B cell (primary cell): Measurements from ENCODE around the gene CXCL16. TPM values are rescaled to one million over a fixed set of nuclear protein-coding genes. Genes with fewer than 3 reads are reported as not detected.

Source experiments
- ATAC-seq: fragments of 200-7000 bp; cut with Tn5 transposase; one replicate; pipeline ENCODE4 v1.10.0; 2021; ENCODE audit warnings: low read depth, mild to moderate bottlenecking, moderate number of reproducible peaks, moderate library complexity
- CTCF ChIA-PET: fragments of 350-600 bp; sonication (Branson Sonifier 250); formaldehyde crosslinking; loops from one replicate; lab custom pipeline; 2021; ENCODE audit warnings: antibody characterized with exemption, inconsistent platforms; lab: Charles Lee
- POLR2A ChIA-PET: fragments of 350-600 bp; sonication (Branson Sonifier 250); formaldehyde crosslinking; loops from one replicate; lab custom pipeline; 2021; ENCODE audit warnings: antibody characterized with exemption; lab: Charles Lee
- DNase-seq: peaks from one replicate; pipeline ENCODE4 v3.0.0; 2013
- H2AFZ ChIP-seq: 2 replicates; pipeline ENCODE4 v1.6.1; 2012; ENCODE audit warnings: mild to moderate bottlenecking, low read depth, low read length; ENCODE audit not compliant: insufficient read depth, poor library complexity, severe bottlenecking
- H3K27ac ChIP-seq, 2 donors: 1 replicate in 1 of 2; 2 replicates in 1 of 2; pipeline ENCODE4 v1.5.1; 2012 to 2013; ENCODE audit warnings: low read length in 2 of 2, mild to moderate bottlenecking in 2 of 2, moderate library complexity in 1 of 2
- H3K27me3 ChIP-seq, 4 experiments: fragments of 200-600 bp in 1 of 4; sonication (generic) in 1 of 4; replicated peaks in 1 of 4; 1 replicate in 2 of 4; 2 replicates in 2 of 4; pipeline versions ENCODE4 v1.6.1 to v1.7.0; 2013 to 2016; ENCODE audit warnings: low read length in 3 of 4, mild to moderate bottlenecking in 2 of 4, mixed read lengths in 1 of 4, moderate library complexity in 1 of 4; ENCODE audit not compliant: insufficient read depth in 4 of 4, control insufficient read depth in 3 of 4; ENCODE audit errors: control extremely low read depth in 1 of 4
- H3K36me3 ChIP-seq, 2 experiments: replicated peaks in 1 of 2; 1 replicate in 1 of 2; 2 replicates in 1 of 2; pipeline versions ENCODE4 v1.6.1 to v1.7.1; 2013; ENCODE audit warnings: low read length in 1 of 2; ENCODE audit not compliant: insufficient read depth in 2 of 2, control insufficient read depth in 1 of 2; ENCODE audit errors: control extremely low read depth in 1 of 2, extremely low read depth in 1 of 2
- H3K4me1 ChIP-seq, 2 donors: fragments of 200-600 bp in 1 of 2; sonication (generic) in 1 of 2; 1 replicate in 1 of 2; 2 replicates in 1 of 2; pipeline versions ENCODE4 v1.5.1 to v1.6.1; 2013 to 2017; ENCODE audit warnings: low read length in 2 of 2; ENCODE audit not compliant: control insufficient read depth in 2 of 2, insufficient read depth in 2 of 2
- H3K4me2 ChIP-seq: replicated peaks from 2 replicates; pipeline ENCODE3; 2012; ENCODE audit warnings: mild to moderate bottlenecking, low read depth, low read length; ENCODE audit not compliant: poor library complexity, severe bottlenecking
- H3K4me3 ChIP-seq, 5 experiments: fragments of 200-600 bp in 1 of 5; sonication (generic) in 1 of 5; 1 replicate in 3 of 5; 2 replicates in 2 of 5; pipeline versions ENCODE4 v1.5.1 to v1.7.0; 2011 to 2016; ENCODE audit warnings: low read length in 4 of 5, mild to moderate bottlenecking in 4 of 5, low read depth in 2 of 5, control low read depth in 1 of 5, moderate library complexity in 1 of 5; ENCODE audit not compliant: insufficient read depth in 1 of 5; ENCODE audit errors: control extremely low read depth in 1 of 5, extremely low read depth in 1 of 5
- H3K79me2 ChIP-seq: fragments of 200-600 bp; sonication (generic); one replicate; pipeline ENCODE4 v1.6.0; 2016; ENCODE audit warnings: low read length; ENCODE audit not compliant: control insufficient read depth, insufficient read depth
- H3K9ac ChIP-seq: fragments of 200-600 bp; sonication (generic); 2 replicates; pipeline ENCODE4 v1.6.1; 2017; ENCODE audit warnings: mild to moderate bottlenecking, low read length, moderate library complexity
- H3K9me3 ChIP-seq, 3 donors: one replicate each; pipeline versions ENCODE4 v1.6.1 to v1.7.1; 2013; ENCODE audit warnings: low read length in 2 of 3; ENCODE audit not compliant: control insufficient read depth in 2 of 3, insufficient read depth in 1 of 3; ENCODE audit errors: control extremely low read depth in 1 of 3
- H4K20me1 ChIP-seq: 2 replicates; pipeline ENCODE4 v1.6.0; 2012; ENCODE audit warnings: mild to moderate bottlenecking, low read length; ENCODE audit not compliant: insufficient read depth, control insufficient read depth, poor library complexity, severe bottlenecking
- H3K27ac Mint-ChIP-seq: one replicate; pipeline ENCODE4 v1.8.0; 2021; ENCODE audit warnings: mixed read lengths
- H3K27me3 Mint-ChIP-seq: one replicate; pipeline ENCODE4 v1.8.0; 2021; ENCODE audit warnings: mixed read lengths
- H3K4me1 Mint-ChIP-seq: one replicate; pipeline ENCODE4 v1.8.0; 2021; ENCODE audit warnings: mixed read lengths
- H3K4me3 Mint-ChIP-seq: one replicate; pipeline ENCODE4 v1.8.0; 2021; ENCODE audit warnings: mixed read lengths
- H3K9me3 Mint-ChIP-seq: one replicate; pipeline ENCODE4 v1.8.0; 2022; ENCODE audit warnings: mixed read lengths; ENCODE audit not compliant: insufficient read depth
- EZH2 ChIP-seq: IDR thresholded peaks from 2 replicates; pipeline ENCODE4 v1.6.1; 2012; ENCODE audit warnings: borderline replicate concordance, low read depth, mild to moderate bottlenecking, moderate library complexity, low read length; ENCODE audit not compliant: insufficient read depth, poor library complexity, severe bottlenecking
- WGBS: methylation state at CpG from one replicate; pipeline ENCODE4 v1.1.5; 2013; ENCODE audit warnings: missing lambda C conversion rate; ENCODE audit not compliant: insufficient coverage; 5-methylcytosine and 5-hydroxymethylcytosine counted together
- intact Hi-C: fragments of 100-400 bp; cut with micrococcal nuclease; formaldehyde crosslinking; loops from one replicate; pipeline ENCODE4 v1.10.0; 2022
- polyA plus RNA-seq: library from polyadenylated mRNA; depleted of rRNA; stranded (reverse); fragments of >200 nt; gene quantifications from 2 replicates; pipeline ENCODE4 v1.2.3, GENCODE V29; 2012
- total RNA-seq, 2 donors: library from RNA; stranded (reverse); fragments of 120-200 nt in 1 of 2; gene quantifications; 1 replicate in 1 of 2; 2 replicates in 1 of 2; pipeline versions ENCODE4 v1.2.3 to v1.2.4, GENCODE V29; 2013 to 2022
- TF ChIP-seq, protein P1 (sequence below): fragments of 200-600 bp; IDR thresholded peaks from one replicate; pipeline ENCODE4 v1.8.0; 2022; ENCODE audit warnings: antibody characterized with exemption, mild to moderate bottlenecking

CXCL16 gene
- total and polyA plus RNA-seq, 2 donors (not counting 1 experiment from before 2014, with no cell fraction given) = 10.9 to 22.0 TPM

GRCh38 chr17:4771519-4772234, 31.9 kb upstream of the CXCL16 start, which contains the start of gene TM4SF5:
TM4SF5 (plus strand) TSS chr17:4771886; CDS start chr17:4771923, 37 bp downstream.
- Histone ChIP-seq H3K4me3 (no peak within 1 kb of the TSS), H3K4me1 (peaks cover 3 to 10% of the 10 kb centered on the region in 2 donors), H3K9me3 (no peaks in the 10 kb centered on the region), H3K4me2 (no peak within 1 kb of the TSS), H3K36me3 (no peaks in the 10 kb centered on the region), H2AFZ (no peak within 1 kb of the TSS), H4K20me1 (no peaks in the 10 kb centered on the region), H3K9ac (no peak within 1 kb of the TSS), H3K27me3 (peaks cover 0 to 4% (median 0%) of the 10 kb centered on the region in 4 experiments), H3K79me2 (no peaks in the 10 kb centered on the region), H3K27ac (no peak within 1 kb of the TSS)
- Mint-ChIP-seq H3K4me1 (peaks cover 9% of the 10 kb centered on the region), H3K27me3 (peaks cover 10% of the 10 kb centered on the region), H3K27ac (no peak within 1 kb of the TSS), H3K9me3 (no peaks in the 10 kb centered on the region), H3K4me3 (no peak within 1 kb of the TSS)
- 72% methylated on average over 11 of the region's 13 CpGs for WGBS
- no peak for TF ChIP-seq EZH2
- TF ChIP-seq, protein P1, sequence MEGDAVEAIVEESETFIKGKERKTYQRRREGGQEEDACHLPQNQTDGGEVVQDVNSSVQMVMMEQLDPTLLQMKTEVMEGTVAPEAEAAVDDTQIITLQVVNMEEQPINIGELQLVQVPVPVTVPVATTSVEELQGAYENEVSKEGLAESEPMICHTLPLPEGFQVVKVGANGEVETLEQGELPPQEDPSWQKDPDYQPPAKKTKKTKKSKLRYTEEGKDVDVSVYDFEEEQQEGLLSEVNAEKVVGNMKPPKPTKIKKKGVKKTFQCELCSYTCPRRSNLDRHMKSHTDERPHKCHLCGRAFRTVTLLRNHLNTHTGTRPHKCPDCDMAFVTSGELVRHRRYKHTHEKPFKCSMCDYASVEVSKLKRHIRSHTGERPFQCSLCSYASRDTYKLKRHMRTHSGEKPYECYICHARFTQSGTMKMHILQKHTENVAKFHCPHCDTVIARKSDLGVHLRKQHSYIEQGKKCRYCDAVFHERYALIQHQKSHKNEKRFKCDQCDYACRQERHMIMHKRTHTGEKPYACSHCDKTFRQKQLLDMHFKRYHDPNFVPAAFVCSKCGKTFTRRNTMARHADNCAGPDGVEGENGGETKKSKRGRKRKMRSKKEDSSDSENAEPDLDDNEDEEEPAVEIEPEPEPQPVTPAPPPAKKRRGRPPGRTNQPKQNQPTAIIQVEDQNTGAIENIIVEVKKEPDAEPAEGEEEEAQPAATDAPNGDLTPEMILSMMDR = no peak
- intact Hi-C loops = no loop called here
- DNase-seq = no peak
- ChIA-PET CTCF (interaction anchor here (1.4 kb wide), 1 partner anchor 23 kb away, joined by 4 read pairs; no protein-coding TSS in a partner anchor), POLR2A (no interaction called here)
- no peak for ATAC-seq

DNA sequence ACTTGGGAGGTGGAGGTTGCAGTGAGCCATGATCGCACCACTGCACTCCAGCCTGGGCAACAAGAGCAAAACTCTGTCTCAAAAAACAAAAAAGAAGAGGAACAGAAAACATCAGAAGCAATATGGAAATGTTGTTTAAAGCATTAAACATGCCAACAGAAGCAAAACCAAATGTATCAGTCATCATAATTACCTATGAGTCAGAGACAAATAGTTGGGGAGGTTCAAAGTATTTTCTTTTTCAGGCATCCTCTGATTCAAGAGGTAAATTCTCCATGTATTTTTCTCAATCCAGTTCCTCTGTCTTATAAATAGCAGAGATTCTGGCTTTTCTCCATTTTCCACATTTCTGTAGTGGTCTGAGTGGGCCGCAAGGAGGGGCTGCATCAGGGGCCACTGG, 29.9 kb upstream of the CXCL16 start:
- Mint-ChIP-seq H3K27ac (no peak overlapping the region), H3K27me3 (peaks cover 6% of the 10 kb centered on the region), H3K4me1 (peaks cover 5% of the 10 kb centered on the region), H3K9me3 (no peaks in the 10 kb centered on the region), H3K4me3 (no peak overlapping the region)
- intact Hi-C loops = no loop called here
- DNase-seq = no peak
- H4K20me1 ChIP-seq = no peaks in the 10 kb centered on the region
- H2AFZ ChIP-seq = no peak overlapping the region
- H3K4me2 ChIP-seq = no peak overlapping the region
- no peaks in the 10 kb centered on the region for H3K9me3 ChIP-seq
- POLR2A ChIA-PET = interaction anchor here (1.2 kb wide), 1 partner anchor 9 kb away, joined by 5 read pairs; no protein-coding TSS in a partner anchor
- no peak overlapping the region for H3K4me3 ChIP-seq
- no peaks in the 10 kb centered on the region for H3K79me2 ChIP-seq
- no peak overlapping the region for H3K27ac ChIP-seq
- H3K9ac ChIP-seq = no peak overlapping the region
- peaks cover 4 to 6% of the 10 kb centered on the region in 2 donors for H3K4me1 ChIP-seq
- CTCF ChIA-PET = interaction anchor here (0.6 to 1.1 kb wide), 2 partner anchors 14 to 294 kb away, joined by 3 read pairs; no protein-coding TSS in a partner anchor
- TF ChIP-seq, protein P1 = no peak
- no peak for TF ChIP-seq EZH2
- WGBS = 100% methylated on average over 1 of the region's 2 CpGs
- peaks cover 0 to 4% (median 0%) of the 10 kb centered on the region in 4 experiments for H3K27me3 ChIP-seq
- ATAC-seq = no peak
- no peaks in the 10 kb centered on the region for H3K36me3 ChIP-seq
